T47D (cell line): ENCODE data around the gene CDH3.
A peak's percentile ranks its signal among the peaks of the same experiment; 100 is the strongest.
"Not testable (repeated sequence)": the region's sequence is repeated elsewhere in the genome, so short reads cannot be mapped to it uniquely, and the experiment has no call there.

ENCODE experiments used
- DNase-seq, 2 experiments: peaks; one replicate each; pipeline versions ENCODE4 v3.0.0 to v3.0.0-alpha.2; 2011 to 2012; ENCODE audit warnings: low read depth in 1 of 2, low spot score in 1 of 2
- JUND ChIP-seq: IDR thresholded peaks from 2 replicates; pipeline ENCODE4 v1.6.1; 2012; ENCODE audit warnings: low read depth
- in situ Hi-C: cut with HindIII; loops from 2 replicates; pipeline ENCODE4 v1.10.0; 2016; ENCODE audit warnings: low sequenced_read_pairs, low pct_unique_long_range_greater_than_20kb

CDH3 gene

GRCh38 chr16:68689921-68690320, 44.8 kb downstream of the CDH3 start:
- DNase-seq = no peak
- TF ChIP-seq JUND = no peak
- in situ Hi-C loops = no loop called here

- DNase-seq = no peak
- no peak for TF ChIP-seq JUND
- in situ Hi-C loops = no loop called here
Observed at GRCh38 chr16:68695575-68695974, 50.5 kb downstream of the CDH3 start.

DNA sequence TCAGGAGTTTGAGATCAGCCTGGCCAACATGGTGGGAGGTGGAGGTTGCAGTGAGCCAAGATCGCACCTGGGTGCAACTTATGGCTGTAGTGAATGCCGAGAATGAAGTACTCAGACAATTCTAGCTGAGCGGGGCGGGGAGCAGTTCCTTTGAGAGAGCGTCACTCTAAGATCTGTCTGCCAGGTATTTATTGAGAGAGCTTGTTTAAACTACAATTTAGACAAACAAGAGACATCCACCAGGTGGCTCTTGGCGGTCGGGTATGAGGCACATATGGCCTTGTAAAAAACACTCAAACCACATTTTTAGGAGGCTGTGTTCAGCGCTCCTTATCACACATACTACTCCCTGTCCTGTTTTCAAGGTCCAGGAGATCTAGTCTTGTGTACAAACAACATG, 51.4 kb downstream of the CDH3 start:
- TF ChIP-seq JUND = no peak
- in situ Hi-C loops = no loop called here
- DNase-seq = peak in 1 of 2 experiments; percentile 54

- TF ChIP-seq JUND = no peak
- in situ Hi-C loops = no loop called here
- no peak for DNase-seq
Observed at GRCh38 chr16:68698091-68698490, 53.0 kb downstream of the CDH3 start.

DNA sequence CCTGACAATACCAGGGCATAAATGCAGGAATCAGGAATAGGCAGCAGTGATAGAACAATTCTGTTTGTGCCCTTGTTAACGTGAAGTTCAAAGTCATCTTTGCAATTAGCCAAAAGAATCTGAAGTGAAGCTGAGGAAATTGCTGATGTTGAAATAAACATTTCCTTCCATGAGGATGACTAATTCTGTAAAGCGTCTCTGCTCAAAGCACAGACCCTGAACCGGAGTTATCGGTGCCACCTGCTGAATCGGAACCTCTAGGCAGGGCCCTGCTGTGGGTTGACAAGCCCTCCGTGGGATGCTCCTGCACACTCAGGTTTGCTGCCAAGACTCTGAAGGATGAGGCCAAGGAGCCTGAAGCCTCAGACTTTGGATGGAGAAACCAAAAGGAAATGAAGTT, 55.0 kb downstream of the CDH3 start:
- DNase-seq = no peak
- TF ChIP-seq JUND = no peak
- in situ Hi-C loops = no loop called here

DNA sequence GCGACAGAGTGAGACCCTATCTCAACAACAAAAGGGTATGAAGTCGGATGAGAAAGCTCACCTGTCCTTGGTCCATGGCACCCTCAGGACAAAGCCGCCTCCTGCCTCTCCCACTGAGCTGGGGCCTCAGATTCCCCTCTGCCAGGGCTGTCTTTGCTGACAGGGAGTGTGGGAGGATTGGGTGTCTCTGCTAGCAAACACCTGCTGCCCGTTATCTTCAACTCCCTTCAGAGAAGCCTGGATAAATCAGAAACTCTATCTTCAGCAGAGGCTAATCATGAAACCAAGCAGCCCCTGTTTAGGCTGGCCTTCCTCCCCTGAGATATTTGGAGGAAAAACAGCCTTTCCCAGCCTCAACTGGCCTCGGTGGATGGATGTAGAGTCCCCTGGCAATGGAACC, 55.7 kb downstream of the CDH3 start:
- no peak for TF ChIP-seq JUND
- in situ Hi-C loops = no loop called here
- no peak for DNase-seq

DNA sequence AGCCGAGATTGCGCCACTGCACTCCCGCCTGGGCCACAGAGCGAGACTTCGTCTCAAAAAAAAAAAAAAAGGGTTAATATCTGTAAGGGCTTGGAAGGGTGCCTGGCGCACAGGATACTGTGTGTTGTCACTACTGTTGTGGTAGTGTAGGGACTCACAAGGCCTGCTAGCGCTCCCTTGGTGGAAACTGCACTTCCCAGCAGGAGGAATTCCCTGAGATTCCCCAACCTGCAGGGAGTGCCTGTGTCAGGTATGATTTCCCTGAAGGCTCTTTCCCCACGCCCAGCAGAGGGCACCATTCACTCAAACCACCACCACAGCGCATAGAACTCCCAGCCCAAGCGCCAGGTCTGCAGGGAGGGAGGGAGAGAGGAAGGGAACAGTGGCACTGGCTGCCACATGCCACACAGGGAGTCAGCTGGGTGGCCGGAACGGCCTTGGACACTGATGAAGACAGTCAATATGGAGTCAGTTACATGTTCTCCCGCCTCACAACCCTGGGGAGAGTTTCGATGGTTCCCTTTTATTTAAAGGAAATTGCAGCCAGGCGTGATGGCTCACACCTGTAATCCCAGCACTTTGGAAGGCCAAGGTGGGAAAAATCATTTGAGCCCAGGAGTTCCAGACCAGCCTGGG, 59.2 kb downstream of the CDH3 start:
- peak; percentile 92 to 95 for DNase-seq
- in situ Hi-C loops = no loop called here
- no peak for TF ChIP-seq JUND

DNA sequence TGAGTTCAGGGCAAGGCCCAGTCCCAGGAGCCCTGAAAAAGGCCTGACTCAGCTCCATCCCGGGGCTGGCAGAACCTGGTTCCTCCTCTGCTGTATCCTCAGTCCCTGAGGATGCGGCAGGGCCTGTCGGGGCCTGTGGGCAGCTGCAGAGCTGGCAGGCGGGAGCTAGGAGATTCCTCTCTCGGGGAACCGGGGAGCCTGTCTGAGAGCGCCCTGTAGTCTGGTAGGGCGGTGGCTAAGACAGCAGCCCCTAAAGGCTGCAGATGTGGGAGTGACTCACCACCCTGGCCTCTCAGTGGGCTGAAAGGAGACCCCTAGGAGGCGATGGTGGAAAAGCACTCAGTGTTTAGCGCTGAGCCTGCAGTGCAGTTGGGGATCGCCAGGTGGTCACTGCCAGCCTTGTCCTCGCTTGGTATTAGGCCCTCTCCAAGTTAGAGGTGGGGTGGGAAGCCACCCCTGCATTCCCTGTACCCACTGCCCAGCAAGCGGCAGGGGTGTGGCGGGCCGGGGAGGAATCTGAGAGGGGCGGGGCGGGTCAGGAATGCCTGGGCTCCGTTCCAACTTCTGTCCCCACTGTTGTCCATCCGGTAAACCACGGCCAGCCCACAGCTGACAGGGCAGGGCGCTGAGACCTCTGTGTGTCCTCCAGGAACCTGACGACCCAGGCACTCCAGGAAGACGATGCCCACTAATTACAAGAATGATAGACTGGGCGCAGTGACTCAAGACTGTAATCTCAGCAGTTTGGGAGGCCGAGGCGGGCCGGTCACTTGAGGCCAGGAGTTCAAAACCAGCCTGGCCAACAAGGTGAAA, 62.4 kb downstream of the CDH3 start:
- peak in 1 of 2 experiments; percentile 42 for DNase-seq
- in situ Hi-C loops = no loop called here
- no peak for TF ChIP-seq JUND

GRCh38 chr16:68710211-68710610, 65.1 kb downstream of the CDH3 start:
- DNase-seq = no peak
- in situ Hi-C loops = no loop called here
- TF ChIP-seq JUND = no peak

DNA sequence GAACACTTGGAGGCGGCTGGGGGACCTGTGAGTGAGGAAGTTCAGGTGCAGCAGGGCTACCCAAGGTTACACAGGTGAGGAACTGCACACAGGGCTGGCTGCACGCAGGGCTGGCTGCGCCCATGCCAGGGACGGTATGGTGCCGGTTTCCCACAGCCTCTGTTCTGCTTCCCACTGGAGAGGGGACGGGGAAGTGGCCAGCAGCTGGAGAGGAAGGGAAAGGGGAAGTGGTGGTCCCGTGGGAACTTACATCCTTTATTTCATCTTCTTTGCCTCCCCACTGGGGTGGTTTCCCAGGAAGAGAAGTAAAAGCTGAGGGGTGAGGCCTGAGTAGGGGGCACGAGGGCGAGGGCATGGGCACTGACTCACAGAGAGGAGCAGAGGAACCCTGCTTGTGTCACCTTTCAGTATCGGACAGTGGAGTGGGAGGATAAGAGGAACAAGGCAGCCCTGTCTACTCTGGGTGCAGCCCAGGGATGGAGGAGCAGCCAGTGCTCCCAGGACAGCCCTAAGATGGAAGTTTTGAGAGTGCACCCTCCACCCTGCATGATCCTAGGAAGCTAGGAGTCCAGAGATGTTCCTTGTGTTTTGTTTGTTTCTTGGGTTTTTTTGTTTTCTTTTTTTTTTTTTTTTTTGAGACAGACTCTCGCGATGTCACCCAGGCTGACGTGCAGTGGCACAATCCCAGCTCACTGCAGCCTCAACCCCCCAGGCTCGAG, 66.5 kb downstream of the CDH3 start:
- in situ Hi-C loops = no loop called here
- TF ChIP-seq JUND = no peak
- no peak for DNase-seq

- TF ChIP-seq JUND = no peak
- DNase-seq = no peak
- in situ Hi-C loops = no loop called here
Observed at GRCh38 chr16:68713361-68713760, 68.3 kb downstream of the CDH3 start.

- no peak for DNase-seq
- no peak for TF ChIP-seq JUND
- in situ Hi-C loops = no loop called here
Observed at GRCh38 chr16:68715471-68715870, 70.4 kb downstream of the CDH3 start.

- in situ Hi-C loops, DNase-seq: not testable (repeated sequence)
Observed at GRCh38 chr16:68716516-68716915, 71.4 kb downstream of the CDH3 start.
